RWPE1 (cell line): ENCODE data around the gene KAZN.

Experiments
- CTCF ChIA-PET: fragments of 350-600 bp; sonication (Branson Sonifier 250); formaldehyde crosslinking; extraction: SDS; loops from one replicate; lab custom pipeline; 2021; lab: Yijun Ruan, JAX
- POLR2A ChIA-PET: fragments of 400-600 bp; formaldehyde crosslinking; extraction: SDS; loops from one replicate; lab custom pipeline; 2020; ENCODE audit warnings: antibody characterized with exemption; ENCODE audit not compliant: low non-redundant PET; lab: Yijun Ruan, JAX
- DNase-seq: peaks from one replicate; pipeline ENCODE4 v3.0.0; 2012; ENCODE audit warnings: low spot score
- H3K27ac ChIP-seq: fragments of 450-650 bp; 2 replicates; pipeline ENCODE4 v1.5.1; 2017
- CTCF ChIP-seq: fragments of 450-650 bp; conservative IDR thresholded peaks from 2 replicates; pipeline ENCODE4 v1.5.1; 2017; ENCODE audit warnings: low read depth, mild to moderate bottlenecking

The KAZN gene

DNA sequence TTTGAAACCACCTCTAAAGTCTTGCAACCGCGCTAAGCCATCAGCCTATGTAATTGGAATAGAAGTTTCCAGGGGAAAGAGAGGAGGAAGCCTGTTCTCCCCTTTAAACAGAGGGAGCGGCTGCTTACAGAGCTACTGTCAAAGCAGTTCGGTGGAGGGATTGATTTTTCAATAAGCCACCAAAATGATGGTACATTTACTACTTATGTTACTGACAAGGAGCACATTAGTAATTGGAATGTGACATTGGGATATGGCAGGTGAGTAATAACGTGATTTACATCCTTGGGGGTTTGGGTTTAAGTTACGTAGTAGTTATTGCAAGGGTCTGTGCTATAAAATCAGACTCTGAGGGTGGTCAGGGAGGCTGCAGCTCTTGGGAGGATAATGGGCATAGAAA, 257.3 kb downstream of the KAZN start:
- H3K27ac ChIP-seq = no peak overlapping the region
- ChIA-PET CTCF (no interaction called here), POLR2A (no interaction called here)
- TF ChIP-seq CTCF = no peak
- DNase-seq = no peak

GRCh38 chr1:14857436-14858195, 259.1 kb downstream of the KAZN start:
- TF ChIP-seq CTCF = no peak
- ChIA-PET POLR2A (no interaction called here), CTCF (no interaction called here)

GRCh38 chr1:14862114-14862771, 263.8 kb downstream of the KAZN start:
- no peak overlapping the region for H3K27ac ChIP-seq
- ChIA-PET POLR2A (interaction anchor here (0.5 kb wide), 1 partner anchor 56 kb away, joined by 3 read pairs; no protein-coding TSS in a partner anchor), CTCF (interaction anchor here (0.6 kb wide), 2 partner anchors 17 to 173 kb away, joined by 3 read pairs; no protein-coding TSS in a partner anchor)
- TF ChIP-seq CTCF = no peak
- DNase-seq = no peak

More at GRCh38 chr1:14857436-14858195, 259.1 kb downstream of the KAZN start:
- no peak for DNase-seq
- no peak overlapping the region for H3K27ac ChIP-seq

DNA sequence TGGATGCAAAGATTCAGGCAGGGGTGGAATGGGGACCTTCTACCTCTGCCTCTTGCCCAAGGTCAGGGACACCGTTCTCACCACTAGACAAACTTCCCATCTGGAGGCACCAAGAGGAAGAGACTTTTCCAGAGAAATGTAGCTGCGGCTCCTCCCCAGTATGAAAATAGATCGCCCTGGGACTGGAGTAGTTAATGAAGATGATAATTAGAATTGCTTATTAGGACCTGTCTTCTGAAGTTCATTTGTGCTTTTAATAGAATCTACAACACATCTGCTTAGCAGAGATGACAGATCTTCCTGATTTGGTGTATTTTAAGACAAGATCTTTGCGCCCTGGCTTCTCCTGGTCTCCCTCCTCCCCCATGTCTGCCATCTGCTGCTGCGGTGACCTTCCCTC, 266.6 kb downstream of the KAZN start:
- no peak for TF ChIP-seq CTCF
- H3K27ac ChIP-seq = no peak overlapping the region
- DNase-seq = no peak
- ChIA-PET CTCF (interaction anchor here (0.7 kb wide), 1 partner anchor 191 kb away, joined by 4 read pairs; no protein-coding TSS in a partner anchor), POLR2A (no interaction called here)

GRCh38 chr1:14866911-14867612, 268.6 kb downstream of the KAZN start:
- no peak for TF ChIP-seq CTCF
- DNase-seq = no peak
- ChIA-PET CTCF (no interaction called here), POLR2A (no interaction called here)
- no peak overlapping the region for H3K27ac ChIP-seq

GRCh38 chr1:14869187-14869586, 270.7 kb downstream of the KAZN start:
- ChIA-PET POLR2A (no interaction called here), CTCF (interaction anchor here (0.6 kb wide), 1 partner anchor 90 kb away, joined by 4 read pairs; no protein-coding TSS in a partner anchor)
- no peak overlapping the region for H3K27ac ChIP-seq
- no peak for DNase-seq
- TF ChIP-seq CTCF = no peak
